ENCODE data around the gene LRRC15.

LRRC15 gene

DNA sequence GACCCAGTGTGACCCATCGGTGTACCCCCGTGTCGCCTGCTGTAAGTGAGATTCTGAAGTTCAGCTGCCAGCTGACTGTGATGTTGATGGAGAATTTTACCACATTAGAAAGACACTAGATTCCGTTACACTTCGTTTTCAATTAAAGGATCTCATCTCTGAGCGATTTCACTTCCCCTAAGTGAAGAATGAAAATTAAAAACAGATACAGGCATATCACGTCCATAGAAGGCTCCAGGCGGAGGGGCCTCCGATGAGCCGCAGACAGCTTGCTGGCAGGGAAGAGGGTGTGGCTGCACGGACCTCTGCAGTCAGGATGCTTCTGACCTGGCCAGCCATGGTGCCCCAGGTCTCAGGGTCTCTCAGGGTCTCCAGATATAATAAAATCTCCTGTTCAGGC is 11.9 kb downstream of the LRRC15 start:
- DNase-seq = no peak

GRCh38 chr3:194355379-194355778 is 14.2 kb downstream of the LRRC15 start:
- DNase-seq = no peak

GRCh38 chr3:194354315-194354714 is 15.2 kb downstream of the LRRC15 start:
- no peak for DNase-seq

DNA sequence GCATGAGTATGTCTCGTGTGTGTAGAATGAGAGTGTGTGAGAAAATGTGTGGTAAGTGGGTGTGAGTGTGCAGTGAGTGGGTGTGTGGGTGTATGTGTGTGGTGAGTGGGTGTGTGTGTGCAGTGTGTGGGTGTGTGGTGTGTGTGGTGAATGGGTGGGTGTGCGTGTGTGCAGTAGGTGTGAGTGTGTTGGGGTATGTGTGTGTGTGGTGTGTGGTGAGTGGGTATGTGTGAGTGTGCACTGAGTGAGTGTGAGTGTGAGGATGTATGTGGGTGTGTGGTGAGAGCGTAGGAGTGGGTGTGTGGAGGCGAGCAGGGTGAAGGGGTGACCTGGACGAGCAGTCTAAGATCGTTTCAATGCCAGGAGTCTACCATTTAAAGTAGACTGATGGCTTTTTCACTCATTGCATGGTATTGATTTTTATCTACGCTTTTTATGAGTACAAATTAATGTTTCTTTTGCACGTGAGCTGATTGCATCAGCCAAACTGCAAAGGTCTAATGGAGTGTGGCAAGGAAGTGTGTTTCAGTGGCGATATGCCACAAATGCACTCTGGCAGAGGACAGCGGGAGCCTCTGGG is 16.8 kb downstream of the LRRC15 start:
- DNase-seq = no peak

GRCh38 chr3:194351952-194352536 is 17.5 kb downstream of the LRRC15 start:
- no peak for DNase-seq

GRCh38 chr3:194351080-194351672 is 18.4 kb downstream of the LRRC15 start, which contains the start of gene CPN2:
Gene CPN2 (minus strand): TSS chr3:194351328. CDS start chr3:194342702, 8,626 bp downstream.
- DNase-seq = no peak

GRCh38 chr3:194350726-194351071 is 18.8 kb downstream of the LRRC15 start:
- DNase-seq = no peak

DNA sequence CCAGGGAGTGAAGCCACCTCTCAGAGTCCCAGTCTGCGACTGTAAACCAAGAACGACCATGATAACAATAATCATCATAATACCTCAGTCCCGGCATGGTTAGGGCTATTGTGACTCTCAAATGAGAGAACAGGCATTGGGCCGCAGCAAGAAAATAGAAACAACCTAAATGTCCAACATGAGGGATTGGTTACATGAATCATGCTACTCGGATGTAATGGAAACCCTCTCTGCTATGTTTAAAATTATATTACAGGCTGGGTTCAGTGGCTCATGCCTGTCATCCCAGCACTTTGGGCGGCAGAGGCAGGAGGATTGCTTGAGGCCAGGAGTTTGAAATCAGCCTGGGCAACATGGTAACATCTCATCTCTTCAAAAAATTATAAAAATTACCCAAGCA is 21.2 kb downstream of the LRRC15 start:
- no peak for DNase-seq

DNA sequence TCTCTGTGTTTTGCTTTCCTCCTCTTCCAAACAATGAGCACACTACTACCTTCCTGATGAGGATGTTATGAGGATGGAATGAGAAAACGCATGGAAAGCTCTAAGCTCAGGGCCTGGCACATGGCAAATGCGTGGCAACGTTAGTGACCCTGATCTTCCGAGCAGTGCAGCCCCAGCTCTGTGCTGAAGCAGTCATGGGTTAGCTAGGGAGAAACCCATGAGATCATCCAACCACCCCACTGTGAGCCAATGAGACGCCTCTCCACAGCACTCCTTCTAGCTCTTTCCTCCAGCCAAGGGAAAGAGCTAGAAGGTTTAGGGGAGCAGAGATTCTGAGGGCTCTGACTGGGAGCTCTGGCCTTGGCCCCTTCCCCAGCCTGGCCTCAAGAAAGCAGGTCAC is 22.9 kb downstream of the LRRC15 start:
- no peak for DNase-seq

DNA sequence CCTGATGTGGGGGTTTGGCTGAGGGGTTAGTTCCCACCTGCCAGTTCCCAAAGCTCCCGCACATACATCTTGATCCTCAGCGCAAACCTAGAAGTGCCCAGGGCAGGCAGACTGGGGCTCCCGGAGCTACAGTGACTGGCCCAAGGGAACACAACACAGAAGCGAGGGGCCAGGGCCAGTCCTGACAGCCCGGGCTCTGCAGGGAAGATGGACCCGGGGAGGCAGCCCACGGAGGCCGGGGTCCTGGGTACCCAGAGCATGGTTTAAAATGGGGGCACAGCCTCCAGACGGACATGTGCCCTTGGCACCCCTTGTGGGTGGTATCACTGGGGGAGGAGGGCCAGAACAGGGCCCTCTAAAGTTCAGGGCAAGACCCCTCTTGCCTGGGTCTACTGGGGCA is 23.5 kb downstream of the LRRC15 start:
- DNase-seq = no peak

- DNase-seq = peak; percentile 83
These were observed 25.5 kb downstream of the LRRC15 start for GRCh38 chr3:194344012-194344411.

GRCh38 chr3:194343561-194343893 is 26.0 kb downstream of the LRRC15 start:
- no peak for DNase-seq

GRCh38 chr3:194342861-194343560 is 26.5 kb downstream of the LRRC15 start:
- DNase-seq = no peak

GRCh38 chr3:194340757-194341400 is 28.7 kb downstream of the LRRC15 start:
- no peak for DNase-seq

DNA sequence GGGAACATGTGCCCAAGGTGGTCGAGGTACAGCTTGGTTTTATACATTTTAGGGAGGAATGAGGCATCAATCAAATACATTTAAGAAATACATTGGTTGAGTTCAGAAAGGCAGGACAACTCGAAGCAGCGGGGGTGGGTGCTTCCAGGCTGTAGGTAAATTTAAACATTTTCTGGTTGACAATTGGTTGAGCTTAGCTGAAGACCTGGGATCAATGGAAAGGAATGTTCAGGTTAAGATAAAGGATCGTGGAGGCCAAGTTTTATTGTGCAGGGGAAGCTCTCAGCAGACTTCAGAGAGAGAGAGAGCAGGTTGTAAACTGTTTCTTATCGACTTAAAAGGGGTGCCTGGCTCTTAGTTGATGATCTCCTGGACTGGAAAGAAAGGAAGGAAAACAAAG is 29.7 kb downstream of the LRRC15 start:
- no peak for DNase-seq

GRCh38 chr3:194339356-194339755 is 30.2 kb downstream of the LRRC15 start:
- DNase-seq = no peak

DNA sequence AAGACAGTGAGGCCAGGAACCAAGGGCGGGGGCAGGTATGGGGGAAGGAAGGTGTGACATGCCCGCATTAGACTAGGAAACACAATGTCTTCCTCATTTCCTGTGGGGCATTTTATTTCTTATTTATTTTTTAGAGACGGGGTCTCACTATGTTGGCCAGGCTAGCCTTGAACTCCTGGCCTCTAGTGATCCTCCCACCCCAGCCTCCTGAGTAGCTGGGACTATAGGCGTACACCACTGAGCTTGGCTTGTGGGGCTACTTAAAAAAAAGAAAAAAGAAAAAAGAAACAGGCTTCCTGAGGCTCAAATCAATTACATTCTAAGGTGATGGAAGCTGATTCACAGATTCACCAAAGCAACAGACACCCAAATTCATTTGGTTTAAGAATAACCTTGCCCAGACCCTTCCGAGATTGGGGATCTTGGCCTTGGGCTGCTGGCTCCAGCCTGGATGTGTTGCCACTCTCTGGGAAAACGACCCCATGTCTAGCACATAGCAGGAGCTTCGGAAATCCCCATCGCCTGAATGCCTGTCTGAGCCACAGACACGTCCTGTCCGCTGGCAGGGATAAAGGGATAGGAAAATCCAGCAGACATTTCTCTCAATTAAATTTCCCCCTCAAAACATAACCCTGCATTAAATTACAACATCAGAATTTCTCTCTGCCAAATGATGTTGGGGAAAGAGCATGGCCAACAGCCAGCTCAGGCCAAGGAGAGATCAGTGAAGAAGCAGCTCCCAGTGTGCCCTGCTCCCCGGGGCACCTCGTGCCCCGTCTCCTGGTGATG is 31.4 kb downstream of the LRRC15 start:
- no peak for DNase-seq

DNA sequence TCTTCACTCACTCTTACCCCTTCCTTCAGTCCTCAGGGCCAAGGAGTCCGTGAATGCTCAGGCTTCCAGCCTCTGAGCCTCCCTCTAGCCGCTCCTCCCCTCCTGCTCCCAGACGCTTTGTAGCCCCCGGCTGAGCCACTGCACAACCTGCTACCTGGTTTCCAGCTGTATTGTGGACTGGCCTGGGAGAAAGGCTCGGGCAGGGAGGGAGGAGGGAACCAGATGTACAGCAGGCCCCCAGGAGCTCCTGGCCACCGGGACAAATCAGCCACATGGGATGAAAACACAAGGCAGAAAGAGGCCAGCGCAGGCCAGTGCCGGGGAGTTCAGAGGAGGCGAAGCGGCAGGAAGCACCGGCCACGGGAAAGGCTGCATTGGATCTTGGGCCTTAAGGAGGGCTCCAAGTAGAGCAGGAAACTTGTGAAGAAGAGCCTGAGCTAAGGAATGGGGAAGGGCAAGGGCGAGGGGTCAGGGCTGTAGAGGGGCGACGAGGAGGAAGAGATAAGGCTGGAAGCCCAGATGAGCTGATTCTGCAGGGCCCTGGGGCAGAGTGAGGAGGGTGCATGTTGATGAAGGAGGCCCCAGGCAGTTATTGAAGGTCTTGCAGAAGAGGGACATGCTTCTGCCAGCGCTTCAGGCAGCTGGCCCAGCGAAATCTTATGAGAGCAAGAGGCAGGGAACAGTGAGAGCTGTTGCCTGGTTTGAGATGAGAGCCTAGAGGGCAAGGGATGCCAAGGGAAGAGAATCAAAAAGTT is 32.8 kb downstream of the LRRC15 start:
- DNase-seq = no peak

DNA sequence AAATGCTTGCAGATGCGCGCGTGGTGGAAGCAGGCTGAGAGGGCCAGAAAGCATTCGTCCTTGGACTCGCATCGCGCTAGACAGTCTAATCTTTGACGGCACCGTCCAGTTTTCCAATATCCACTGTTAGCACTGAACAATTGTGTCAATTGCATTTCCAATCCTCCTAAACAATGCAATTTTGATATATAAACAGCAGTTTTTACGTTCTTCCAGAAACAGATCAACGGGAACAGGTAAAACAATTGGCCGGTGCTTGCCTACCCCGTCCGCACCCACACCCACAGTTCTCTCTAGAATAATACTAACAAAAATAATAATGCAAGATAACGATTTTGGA is 35.6 kb downstream of the LRRC15 start:
- DNase-seq = no peak

- peak; percentile 92 for DNase-seq
These were observed 36.1 kb downstream of the LRRC15 start for GRCh38 chr3:194333212-194333980.

GRCh38 chr3:194332858-194333211 is 36.7 kb downstream of the LRRC15 start:
- DNase-seq = no peak

DNA sequence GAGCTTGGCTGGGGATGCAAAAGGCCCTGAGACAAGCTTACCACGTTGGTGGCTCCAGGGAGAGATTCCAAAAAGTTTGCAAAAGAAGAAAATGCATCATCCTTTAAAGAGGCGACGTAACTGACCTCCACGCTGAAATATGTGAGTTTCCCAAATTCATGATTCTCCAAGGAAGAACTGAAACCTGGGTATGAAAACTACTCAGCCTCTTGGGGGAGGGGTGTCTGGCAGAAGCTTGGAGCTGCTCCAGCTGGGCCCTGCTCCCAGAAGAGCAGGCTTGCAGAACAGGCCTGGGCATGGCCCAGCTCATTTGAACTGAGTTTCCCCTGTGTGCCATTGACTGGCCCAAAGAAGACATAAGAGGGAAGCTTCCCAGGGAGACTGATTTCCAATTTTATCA is 39.0 kb downstream of the LRRC15 start:
- no peak for DNase-seq

Data from stimulated activated CD4-positive, alpha-beta T cell treated with anti-CD3 and anti-CD28 coated beads, Interleukin-15, amount 100 ng/mL, for 24 hours (primary cell).